H9 (cell line): ENCODE data around the gene FBXW4. TPM values are rescaled to one million over a fixed set of nuclear protein-coding genes. Genes with fewer than 3 reads are reported as not detected.

ENCODE experiments used
- DNase-seq: peaks from one replicate; pipeline ENCODE4 v3.0.0-alpha.2; 2017
- H2AFZ ChIP-seq: one replicate; pipeline ENCODE4 v1.6.1; 2013; ENCODE audit warnings: mild to moderate bottlenecking, low read length, control low read depth, moderate library complexity
- H2AK5ac ChIP-seq: 2 replicates; pipeline ENCODE4 v1.6.1; 2013; ENCODE audit warnings: low read length, control low read depth, mixed read lengths; ENCODE audit not compliant: insufficient read length
- H2BK120ac ChIP-seq: one replicate; pipeline ENCODE4 v1.6.1; 2013; ENCODE audit warnings: low read depth, mild to moderate bottlenecking, low read length, control low read depth, inconsistent platforms; ENCODE audit not compliant: poor library complexity, severe bottlenecking
- H2BK12ac ChIP-seq: 2 replicates; pipeline ENCODE4 v1.6.1; 2013; ENCODE audit warnings: low read length, control low read depth, mixed read lengths, low read depth; ENCODE audit not compliant: insufficient read length
- H2BK15ac ChIP-seq: 2 replicates; pipeline ENCODE4 v1.6.1; 2013; ENCODE audit warnings: low read depth, low read length, control low read depth
- H2BK20ac ChIP-seq: one replicate; pipeline ENCODE4 v1.6.1; 2013; ENCODE audit warnings: low read depth, mild to moderate bottlenecking, low read length, control low read depth, inconsistent platforms; ENCODE audit not compliant: poor library complexity, severe bottlenecking
- H2BK5ac ChIP-seq: 2 replicates; pipeline ENCODE4 v1.6.1; 2013; ENCODE audit warnings: low read length, control low read depth, mixed read lengths; ENCODE audit not compliant: insufficient read length
- H3K14ac ChIP-seq: 2 replicates; pipeline ENCODE4 v1.6.1; 2013; ENCODE audit warnings: low read length, control low read depth; ENCODE audit not compliant: insufficient read depth
- H3K18ac ChIP-seq: 2 replicates; pipeline ENCODE4 v1.6.1; 2013; ENCODE audit warnings: low read depth, mild to moderate bottlenecking, mixed read lengths, low read length, control low read depth; ENCODE audit not compliant: insufficient read length
- H3K23ac ChIP-seq: 2 replicates; pipeline ENCODE4 v1.6.1; 2013; ENCODE audit warnings: low read length, control low read depth, mixed read lengths, low read depth; ENCODE audit not compliant: insufficient read length
- H3K23me2 ChIP-seq: 2 replicates; pipeline ENCODE4 v1.6.1; 2013; ENCODE audit warnings: low read depth, mild to moderate bottlenecking, mixed read lengths, low read length, control low read depth; ENCODE audit not compliant: insufficient read length, poor library complexity, severe bottlenecking
- H3K27ac ChIP-seq: 2 replicates; pipeline ENCODE4 v1.5.1; 2013; ENCODE audit warnings: low read length, control low read depth, mixed read lengths, low read depth; ENCODE audit not compliant: insufficient read length
- H3K27me3 ChIP-seq: 2 replicates; pipeline ENCODE4 v1.6.1; 2013; ENCODE audit warnings: low read length, control low read depth, inconsistent platforms; ENCODE audit not compliant: insufficient read depth
- H3K4ac ChIP-seq: 2 replicates; pipeline ENCODE4 v1.6.1; 2013; ENCODE audit warnings: low read depth, mild to moderate bottlenecking, control low read depth, inconsistent platforms, low read length, moderate library complexity
- H3K4me1 ChIP-seq: 2 replicates; pipeline ENCODE4 v1.6.1; 2013; ENCODE audit warnings: low read length, control low read depth, inconsistent platforms; ENCODE audit not compliant: insufficient read depth
- H3K4me2 ChIP-seq: 2 replicates; pipeline ENCODE4 v1.6.1; 2013; ENCODE audit warnings: low read length, control low read depth, mixed read lengths; ENCODE audit not compliant: insufficient read length, insufficient read depth
- H3K56ac ChIP-seq: 2 replicates; pipeline ENCODE4 v1.6.1; 2013; ENCODE audit warnings: low read depth, mild to moderate bottlenecking, mixed read lengths, low read length, control low read depth; ENCODE audit not compliant: insufficient read length
- H3K79me1 ChIP-seq: 2 replicates; pipeline ENCODE4 v1.6.1; 2013; ENCODE audit warnings: low read depth, mild to moderate bottlenecking, moderate library complexity, low read length, control low read depth, inconsistent platforms; ENCODE audit not compliant: insufficient read depth, poor library complexity, severe bottlenecking
- H3K79me2 ChIP-seq: 2 replicates; pipeline ENCODE4 v1.6.1; 2013; ENCODE audit warnings: low read length, control low read depth, inconsistent platforms; ENCODE audit not compliant: insufficient read depth
- H3K9ac ChIP-seq: 2 replicates; pipeline ENCODE4 v1.6.1; 2013; ENCODE audit warnings: low read length, control low read depth, mixed read lengths; ENCODE audit not compliant: insufficient read length; ENCODE audit errors: extremely low read depth
- H3K9me3 ChIP-seq: one replicate; pipeline ENCODE4 v1.6.1; 2013; ENCODE audit warnings: low read depth, low read length, inconsistent platforms; ENCODE audit not compliant: control insufficient read depth
- H3T11ph ChIP-seq: one replicate; pipeline ENCODE4 v1.6.1; 2013; ENCODE audit warnings: mild to moderate bottlenecking, low read length, control low read depth, inconsistent platforms
- H4K20me1 ChIP-seq: one replicate; pipeline ENCODE4 v1.6.1; 2013; ENCODE audit not compliant: control insufficient read depth, insufficient read length, insufficient read depth
- H4K5ac ChIP-seq: 2 replicates; pipeline ENCODE4 v1.6.1; 2013; ENCODE audit warnings: low read depth, mild to moderate bottlenecking, mixed read lengths, low read length, control low read depth; ENCODE audit not compliant: insufficient read length
- H4K8ac ChIP-seq: replicated peaks from 2 replicates; pipeline ENCODE4 v1.6.1; 2013; ENCODE audit warnings: low read length, control low read depth, mixed read lengths, low read depth; ENCODE audit not compliant: insufficient read length
- H4K91ac ChIP-seq: 2 replicates; pipeline ENCODE4 v1.6.1; 2013; ENCODE audit warnings: low read depth, mild to moderate bottlenecking, moderate library complexity, mixed read lengths, low read length, control low read depth; ENCODE audit not compliant: insufficient read length
- H3K27ac Mint-ChIP-seq, 3 experiments: 2 replicates in 2 of 3; 3 replicates in 1 of 3; pipeline ENCODE4 v1.8.0; 2020 to 2021; ENCODE audit warnings: mixed read lengths in 3 of 3, mild to moderate bottlenecking in 1 of 3, moderate library complexity in 1 of 3
- H3K27me3 Mint-ChIP-seq: 2 replicates; pipeline ENCODE4 v1.8.0; 2021; ENCODE audit warnings: low read depth, mild to moderate bottlenecking, moderate library complexity, mixed read lengths
- H3K36me3 Mint-ChIP-seq, 3 experiments: 2 replicates in 2 of 3; 3 replicates in 1 of 3; pipeline ENCODE4 v1.8.0; 2020 to 2021; ENCODE audit warnings: low read depth in 3 of 3, mixed read lengths in 3 of 3; ENCODE audit not compliant: insufficient read depth in 1 of 3
- H3K4me1 Mint-ChIP-seq, 2 experiments: 2 replicates each; pipeline ENCODE4 v1.8.0; 2020; ENCODE audit warnings: mixed read lengths in 2 of 2
- H3K4me3 Mint-ChIP-seq, 2 experiments: 2 replicates in 1 of 2; 3 replicates in 1 of 2; pipeline ENCODE4 v1.8.0; 2020 to 2021; ENCODE audit warnings: mild to moderate bottlenecking in 2 of 2, mixed read lengths in 2 of 2, moderate library complexity in 1 of 2
- H3K9me3 Mint-ChIP-seq, 2 experiments: 2 replicates in 1 of 2; 3 replicates in 1 of 2; pipeline ENCODE4 v1.8.0; 2020; ENCODE audit warnings: mild to moderate bottlenecking in 2 of 2, mixed read lengths in 2 of 2, moderate library complexity in 1 of 2
- WGBS: extraction: QIAGEN DNeasy Blood & Tissue Kit; methylation state at CpG from one replicate; pipeline ENCODE4 v1.1.7; 2013; ENCODE audit warnings: missing lambda C conversion rate, low lambda C conversion rate, mixed read lengths; ENCODE audit not compliant: insufficient read length; ENCODE audit errors: extremely low coverage; 5-methylcytosine and 5-hydroxymethylcytosine counted together
- total RNA-seq: library from RNA; stranded (reverse); gene quantifications from 2 replicates; pipeline ENCODE4 v1.2.1, GENCODE V29; 2021
- TF ChIP-seq, protein P1 (sequence below): fragments of 200-600 bp; sonication (generic); conservative IDR thresholded peaks from 3 replicates; pipeline ENCODE4 v1.8.0; 2021; ENCODE audit warnings: antibody characterized with exemption, mild to moderate bottlenecking

Gene FBXW4
- total RNA-seq, 1 experiment from 2014 or later, result 41.6 TPM

GRCh38 chr10:101725296-101726114 lies 30.5 kb upstream of the FBXW4 start:
- no peak overlapping the region for H4K5ac ChIP-seq
- H3K4me1 Mint-ChIP-seq, result peaks cover 9 to 14% of the 10 kb centered on the region in 2 experiments
- no peak overlapping the region for H3K23ac ChIP-seq
- DNase-seq, result no peak
- H3K56ac ChIP-seq, result no peak overlapping the region
- no peaks in the 10 kb centered on the region for H3K79me2 ChIP-seq
- no peaks in the 10 kb centered on the region for H3K79me1 ChIP-seq
- H2BK120ac ChIP-seq, result no peak overlapping the region
- H4K8ac ChIP-seq, result no peak overlapping the region
- no peaks in the 10 kb centered on the region for H4K20me1 ChIP-seq
- no peaks in the 10 kb centered on the region for H3K9me3 Mint-ChIP-seq
- H2BK12ac ChIP-seq, result no peak overlapping the region
- no peak overlapping the region for H2BK5ac ChIP-seq
- H3K4me3 Mint-ChIP-seq, result no peak overlapping the region
- no peak overlapping the region for H3K4me2 ChIP-seq
- peak overlapping the region; percentile 19 for H2AFZ ChIP-seq
- H4K91ac ChIP-seq, result no peak overlapping the region
- H3K9me3 ChIP-seq, result no peaks in the 10 kb centered on the region
- H3K18ac ChIP-seq, result no peak overlapping the region
- H3K4ac ChIP-seq, result no peak overlapping the region
- H2BK20ac ChIP-seq, result no peak overlapping the region
- no peak overlapping the region for H3K27ac ChIP-seq
- no peaks in the 10 kb centered on the region for H3K27me3 ChIP-seq
- no CpG with 5 or more reads among the region's 8 CpGs for whole genome bisulfite sequencing
- no peak overlapping the region for H2AK5ac ChIP-seq
- peaks cover 5% of the 10 kb centered on the region; the same call in 1 of the 2 replicates for H3K4me1 ChIP-seq
- H3K27me3 Mint-ChIP-seq, result peaks cover 4% of the 10 kb centered on the region
- H3K14ac ChIP-seq, result no peak overlapping the region
- H3K9ac ChIP-seq, result no peak overlapping the region
- H3K27ac Mint-ChIP-seq, result peak overlapping the region in 1 of 3 experiments; percentile 94; a peak in 2 of 7 replicates
- H3T11ph ChIP-seq, result no peak overlapping the region
- TF ChIP-seq, protein P1, sequence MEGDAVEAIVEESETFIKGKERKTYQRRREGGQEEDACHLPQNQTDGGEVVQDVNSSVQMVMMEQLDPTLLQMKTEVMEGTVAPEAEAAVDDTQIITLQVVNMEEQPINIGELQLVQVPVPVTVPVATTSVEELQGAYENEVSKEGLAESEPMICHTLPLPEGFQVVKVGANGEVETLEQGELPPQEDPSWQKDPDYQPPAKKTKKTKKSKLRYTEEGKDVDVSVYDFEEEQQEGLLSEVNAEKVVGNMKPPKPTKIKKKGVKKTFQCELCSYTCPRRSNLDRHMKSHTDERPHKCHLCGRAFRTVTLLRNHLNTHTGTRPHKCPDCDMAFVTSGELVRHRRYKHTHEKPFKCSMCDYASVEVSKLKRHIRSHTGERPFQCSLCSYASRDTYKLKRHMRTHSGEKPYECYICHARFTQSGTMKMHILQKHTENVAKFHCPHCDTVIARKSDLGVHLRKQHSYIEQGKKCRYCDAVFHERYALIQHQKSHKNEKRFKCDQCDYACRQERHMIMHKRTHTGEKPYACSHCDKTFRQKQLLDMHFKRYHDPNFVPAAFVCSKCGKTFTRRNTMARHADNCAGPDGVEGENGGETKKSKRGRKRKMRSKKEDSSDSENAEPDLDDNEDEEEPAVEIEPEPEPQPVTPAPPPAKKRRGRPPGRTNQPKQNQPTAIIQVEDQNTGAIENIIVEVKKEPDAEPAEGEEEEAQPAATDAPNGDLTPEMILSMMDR, result no peak
- no peak overlapping the region for H2BK15ac ChIP-seq
- H3K23me2 ChIP-seq, result no peaks in the 10 kb centered on the region
- H3K36me3 Mint-ChIP-seq, result no peaks in the 10 kb centered on the region
